Neural crest cell (in vitro differentiated cells): ENCODE results near the gene CNTD1. TPM values are rescaled to one million over a fixed set of nuclear protein-coding genes. Genes with fewer than 3 reads are reported as not detected.

Experiments used
- DNase-seq: peaks from one replicate; pipeline ENCODE4 v3.0.0; 2021; ENCODE audit warnings: low read depth, mixed read lengths, low spot score
- H3K27ac Mint-ChIP-seq: one replicate; pipeline ENCODE4 v1.8.0; 2021; ENCODE audit warnings: mild to moderate bottlenecking, mixed read lengths; ENCODE audit not compliant: unreplicated experiment
- H3K27me3 Mint-ChIP-seq: 2 replicates; pipeline ENCODE4 v1.8.0; 2021; ENCODE audit warnings: low read depth, mild to moderate bottlenecking, mixed read lengths
- H3K36me3 Mint-ChIP-seq: 2 replicates; pipeline ENCODE4 v1.8.0; 2021; ENCODE audit warnings: low read depth, mild to moderate bottlenecking, mixed read lengths
- H3K4me1 Mint-ChIP-seq: 2 replicates; pipeline ENCODE4 v1.8.0; 2021; ENCODE audit warnings: mixed read lengths
- H3K4me3 Mint-ChIP-seq: one replicate; pipeline ENCODE4 v1.8.0; 2021; ENCODE audit warnings: mild to moderate bottlenecking, mixed read lengths
- H3K9me3 Mint-ChIP-seq: 2 replicates; pipeline ENCODE4 v1.8.0; 2021; ENCODE audit warnings: mixed read lengths
- CTCF ChIP-seq: fragments of 200-600 bp; sonication (generic); conservative IDR thresholded peaks from 2 replicates; pipeline ENCODE4 v1.5.0; 2021; ENCODE audit warnings: antibody characterized with exemption, mild to moderate bottlenecking
- microRNA-seq: library from miRNA; unstranded; fragments of <30 nt; microRNA quantifications from one replicate; pipeline ENCODE4, GENCODE V29; 2020
- total RNA-seq: library from RNA; stranded (reverse); gene quantifications from 2 replicates; pipeline ENCODE4 v1.2.1, GENCODE V29; 2021

CNTD1 gene
- total RNA-seq, 1 donor from 2014 or later, result not detected

GRCh38 chr17:42857389-42857788 is 58.7 kb downstream of the CNTD1 start:
- no peaks in the 10 kb centered on the region for H3K27me3 Mint-ChIP-seq
- no peak for DNase-seq
- H3K9me3 Mint-ChIP-seq, result no peaks in the 10 kb centered on the region
- TF ChIP-seq CTCF, result no peak
- no peak overlapping the region for H3K4me3 Mint-ChIP-seq
- no peaks in the 10 kb centered on the region for H3K36me3 Mint-ChIP-seq
- peaks cover 8% of the 10 kb centered on the region for H3K4me1 Mint-ChIP-seq
- no peak overlapping the region for H3K27ac Mint-ChIP-seq

Small RNA genes lying within 50 kb of the gene (microRNA-seq; reads per million reads assigned to microRNA genes)
- gene MIR6781, result 3.6 reads per million

Other genes starting within 250 kb of the CNTD1 start
- gene HSD17B1, start 245.9 kb upstream of the CNTD1 start, total RNA-seq, result 1.2 and 1.9 TPM in 2 replicates
- 58.3 and 59.6 TPM in 2 replicates for gene COASY, start 236.7 kb upstream of the CNTD1 start, total RNA-seq
- 38.6 and 41.1 TPM in 2 replicates for gene MLX, start 231.8 kb upstream of the CNTD1 start, total RNA-seq
- 44.6 and 47.8 TPM in 2 replicates for gene PSMC3IP, start 221.1 kb upstream of the CNTD1 start, total RNA-seq
- 44.2 and 48.7 TPM in 2 replicates for gene RETREG3, start 189.5 kb upstream of the CNTD1 start, total RNA-seq
- 101 and 102 TPM in 2 replicates for gene TUBG1, start 189.2 kb upstream of the CNTD1 start, total RNA-seq
- 18.7 and 20.7 TPM in 2 replicates for gene TUBG2, start 139.6 kb upstream of the CNTD1 start, total RNA-seq
- 16.4 and 20.8 TPM in 2 replicates for gene PLEKHH3, start 121.9 kb upstream of the CNTD1 start, total RNA-seq
- gene CCR10, start 117.0 kb upstream of the CNTD1 start, total RNA-seq, result 0.68 TPM in 2 replicates
- gene CNTNAP1, start 116.3 kb upstream of the CNTD1 start, total RNA-seq, result 17.0 and 19.4 TPM in 2 replicates
- gene EZH1, start 53.8 kb upstream of the CNTD1 start, total RNA-seq, result 28.9 and 30.4 TPM in 2 replicates
- 6.5 and 7.9 TPM in 2 replicates for gene RAMP2, start 37.6 kb upstream of the CNTD1 start, total RNA-seq
- 83.7 and 88.7 TPM in 2 replicates for gene VPS25, start 25.4 kb upstream of the CNTD1 start, total RNA-seq
- gene WNK4, start 18.3 kb upstream of the CNTD1 start, total RNA-seq, result 0.58 and 0.73 TPM in 2 replicates
- 85.3 and 92.7 TPM in 2 replicates for gene COA3, start 157 bp upstream of the CNTD1 start, total RNA-seq
- gene BECN1, start 25.4 kb downstream of the CNTD1 start, total RNA-seq, result 48.7 and 49.5 TPM in 2 replicates
- 172 and 175 TPM in 2 replicates for gene PSME3, start 34.5 kb downstream of the CNTD1 start, total RNA-seq
- gene AOC2, start 45.7 kb downstream of the CNTD1 start, total RNA-seq, result 3.0 and 3.2 TPM in 2 replicates
- 0.91 and 1.1 TPM in 2 replicates for gene AOC3, start 52.3 kb downstream of the CNTD1 start, total RNA-seq
- gene G6PC1, start 101.9 kb downstream of the CNTD1 start, total RNA-seq, result not detected in 2 replicates
- gene AARSD1, start 165.6 kb downstream of the CNTD1 start, total RNA-seq, result 61.6 and 65.6 TPM in 2 replicates
- gene PTGES3L, start 181.2 kb downstream of the CNTD1 start, total RNA-seq, result 3.4 and 3.5 TPM in 2 replicates
- gene RUNDC1, start 181.7 kb downstream of the CNTD1 start, total RNA-seq, result 15.9 and 16.5 TPM in 2 replicates
- 1,045 and 1,183 TPM in 2 replicates for gene RPL27, start 199.6 kb downstream of the CNTD1 start, total RNA-seq
- gene IFI35, start 207.9 kb downstream of the CNTD1 start, total RNA-seq, result 0.91 and 1.3 TPM in 2 replicates
- gene VAT1, start 223.5 kb downstream of the CNTD1 start, total RNA-seq, result 112 and 115 TPM in 2 replicates
- gene RND2, start 226.4 kb downstream of the CNTD1 start, total RNA-seq, result 15.3 and 17.8 TPM in 2 replicates